H1 (cell line): ENCODE results near the gene RALA. TPM values are rescaled to one million over a fixed set of nuclear protein-coding genes. Genes with fewer than 3 reads are reported as not detected.
A peak's percentile ranks its signal among the peaks of the same experiment; 100 is the strongest.

Experiments used
- CTCF ChIA-PET: fragments of 300-600 bp; sonication (Branson Sonifier 250); formaldehyde crosslinking; loops from one replicate; lab custom pipeline; 2021; ENCODE audit not compliant: partially characterized antibody; lab: Charles Lee
- POLR2A ChIA-PET: fragments of 300-600 bp; sonication (Branson Sonifier 250); formaldehyde crosslinking; loops from one replicate; lab custom pipeline; 2021; ENCODE audit warnings: inconsistent platforms; ENCODE audit not compliant: partially characterized antibody; lab: Charles Lee
- DNase-seq, 2 experiments: peaks; one replicate each; pipeline versions ENCODE4 v3.0.0 to v3.0.0-alpha.2; 2010 to 2022; ENCODE audit warnings: low spot score in 2 of 2, low read depth in 1 of 2, mixed read lengths in 1 of 2
- FAIRE-seq: peaks from 2 replicates; lab custom pipeline; 2011; peaks lifted over from hg19 to GRCh38; lab: Jason Lieb, UNC
- H2AFZ ChIP-seq: 2 replicates; pipeline ENCODE4 v1.8.1; 2012; ENCODE audit warnings: low read length, inconsistent platforms
- H2AK5ac ChIP-seq: 2 replicates; pipeline ENCODE4 v1.6.1; 2013; ENCODE audit warnings: low read depth, low read length
- H2BK120ac ChIP-seq: replicated peaks from 2 replicates; pipeline ENCODE3; 2013; ENCODE audit warnings: low read depth, low read length, inconsistent platforms
- H2BK12ac ChIP-seq: 2 replicates; pipeline ENCODE4 v1.6.1; 2013; ENCODE audit warnings: low read depth, low read length
- H2BK15ac ChIP-seq: 2 replicates; pipeline ENCODE4 v1.6.1; 2013; ENCODE audit warnings: low read length
- H2BK20ac ChIP-seq: 2 replicates; pipeline ENCODE4 v1.6.1; 2013; ENCODE audit warnings: low read length
- H2BK5ac ChIP-seq: 2 replicates; pipeline ENCODE4 v1.6.1; 2013; ENCODE audit warnings: low read depth, low read length
- H3K14ac ChIP-seq: 2 replicates; pipeline ENCODE4 v1.6.1; 2013; ENCODE audit warnings: inconsistent platforms; ENCODE audit not compliant: insufficient read length
- H3K18ac ChIP-seq: 2 replicates; pipeline ENCODE4 v1.6.1; 2013; ENCODE audit warnings: low read length; ENCODE audit errors: extremely low read depth
- H3K23ac ChIP-seq: 2 replicates; pipeline ENCODE4 v1.6.1; 2013; ENCODE audit warnings: inconsistent platforms; ENCODE audit not compliant: insufficient read length
- H3K23me2 ChIP-seq: 2 replicates; pipeline ENCODE4 v1.6.1; 2013; ENCODE audit warnings: low read depth, low read length
- H3K27ac ChIP-seq: 2 replicates; pipeline ENCODE4 v1.6.1; 2011; ENCODE audit warnings: low read depth, low read length, inconsistent platforms
- H3K27me3 ChIP-seq, 4 experiments: replicated peaks in 1 of 4; 1 replicate in 1 of 4; 2 replicates in 3 of 4; pipeline versions ENCODE4 v1.6.1 to v1.8.1; 2011 to 2013; ENCODE audit warnings: low read length in 3 of 4, mild to moderate bottlenecking in 3 of 4, inconsistent platforms in 2 of 4, mixed read lengths in 2 of 4, moderate library complexity in 1 of 4; ENCODE audit not compliant: control insufficient read depth in 3 of 4, insufficient read depth in 3 of 4; ENCODE audit errors: extremely low read depth in 1 of 4
- H3K36me3 ChIP-seq, 4 experiments: 2 replicates each; pipeline versions ENCODE4 v1.6.1 to v1.8.1; 2011 to 2013; ENCODE audit warnings: mild to moderate bottlenecking in 4 of 4, low read length in 3 of 4, moderate library complexity in 2 of 4, control low read depth in 1 of 4, inconsistent platforms in 1 of 4; ENCODE audit not compliant: insufficient read depth in 4 of 4, control insufficient read depth in 2 of 4
- H3K4ac ChIP-seq: replicated peaks from 2 replicates; pipeline ENCODE3; 2013; ENCODE audit warnings: low read length, low read depth, mixed read lengths, inconsistent platforms; ENCODE audit not compliant: insufficient read length
- H3K4me1 ChIP-seq, 4 experiments: replicated peaks in 1 of 4; 1 replicate in 1 of 4; 2 replicates in 3 of 4; pipeline versions ENCODE4 v1.6.1 to v1.8.1; 2011 to 2013; ENCODE audit warnings: low read length in 3 of 4, inconsistent platforms in 2 of 4, mixed read lengths in 1 of 4; ENCODE audit not compliant: insufficient read depth in 4 of 4, control insufficient read depth in 3 of 4
- H3K4me2 ChIP-seq, 2 experiments: 2 replicates each; pipeline versions ENCODE4 v1.6.1 to v1.8.1; 2011 to 2013; ENCODE audit warnings: low read depth in 2 of 2, low read length in 2 of 2, control low read depth in 1 of 2, inconsistent platforms in 1 of 2, mild to moderate bottlenecking in 1 of 2; ENCODE audit not compliant: insufficient read depth in 1 of 2
- H3K4me3 ChIP-seq, 4 experiments: fragments of 200-600, 300-600 bp in 1 of 4; sonication (generic), shearing (Covaris generic), sonication (Bioruptor Twin) in 1 of 4; 2 replicates each; pipeline versions ENCODE4 v1.5.1 to v1.8.1; 2011 to 2016; ENCODE audit warnings: low read length in 4 of 4, low read depth in 3 of 4, control low read depth in 2 of 4, inconsistent platforms in 2 of 4, mild to moderate bottlenecking in 2 of 4, mixed read lengths in 1 of 4, moderate library complexity in 1 of 4; ENCODE audit not compliant: insufficient read depth in 2 of 4; ENCODE audit errors: extremely low read depth in 1 of 4
- H3K56ac ChIP-seq: replicated peaks from 2 replicates; pipeline ENCODE3; 2013; ENCODE audit warnings: low read depth, mild to moderate bottlenecking, mixed read lengths, low read length, inconsistent platforms; ENCODE audit not compliant: insufficient read length
- H3K79me1 ChIP-seq: 2 replicates; pipeline ENCODE4 v1.6.1; 2013; ENCODE audit warnings: low read depth, low read length, control low read depth
- H3K79me2 ChIP-seq, 2 experiments: 2 replicates each; pipeline versions ENCODE4 v1.6.1 to v1.8.1; 2012 to 2013; ENCODE audit warnings: low read length in 2 of 2, mild to moderate bottlenecking in 2 of 2, inconsistent platforms in 1 of 2; ENCODE audit not compliant: insufficient read depth in 2 of 2, control insufficient read depth in 1 of 2
- H3K9ac ChIP-seq, 4 experiments: replicated peaks in 1 of 4; 1 replicate in 1 of 4; 2 replicates in 3 of 4; pipeline versions ENCODE4 v1.6.1 to v1.8.1; 2011 to 2013; ENCODE audit warnings: low read depth in 3 of 4, low read length in 3 of 4, control low read depth in 2 of 4, mild to moderate bottlenecking in 2 of 4, moderate library complexity in 2 of 4, inconsistent platforms in 1 of 4; ENCODE audit errors: extremely low read depth in 1 of 4
- H3K9me3 ChIP-seq, 2 experiments: 2 replicates each; pipeline versions ENCODE4 v1.6.1 to v1.8.1; 2012 to 2013; ENCODE audit warnings: mild to moderate bottlenecking in 2 of 2, moderate library complexity in 2 of 2, control low read depth in 1 of 2, inconsistent platforms in 1 of 2, low read depth in 1 of 2, low read length in 1 of 2, mixed read lengths in 1 of 2; ENCODE audit not compliant: insufficient read depth in 2 of 2
- H4K20me1 ChIP-seq, 2 experiments: replicated peaks in 1 of 2; 2 replicates each; pipeline versions ENCODE3 to v1.8.1; 2011 to 2013; ENCODE audit warnings: inconsistent platforms in 2 of 2, low read length in 2 of 2, mild to moderate bottlenecking in 1 of 2; ENCODE audit not compliant: insufficient read depth in 2 of 2, control insufficient read depth in 1 of 2
- H4K5ac ChIP-seq: 2 replicates; pipeline ENCODE4 v1.6.1; 2013; ENCODE audit warnings: low read length, low read depth, mixed read lengths, inconsistent platforms; ENCODE audit not compliant: insufficient read length
- H4K8ac ChIP-seq: 2 replicates; pipeline ENCODE4 v1.8.0; 2013; ENCODE audit warnings: mild to moderate bottlenecking, moderate library complexity, low read length, inconsistent platforms; ENCODE audit not compliant: insufficient read depth; ENCODE audit errors: extremely low read depth
- H4K91ac ChIP-seq: replicated peaks from 2 replicates; pipeline ENCODE3; 2013; ENCODE audit warnings: low read length, mixed read lengths, inconsistent platforms; ENCODE audit not compliant: insufficient read length
- BRCA1 ChIP-seq: IDR thresholded peaks from 2 replicates; pipeline ENCODE4 v1.6.1; 2012; ENCODE audit warnings: low read depth, low read length, improper control_type of control experiment
- EZH2 ChIP-seq: fragments of 200-600 bp; sonication (generic); IDR thresholded peaks from 2 replicates; pipeline ENCODE4 v1.7.1; 2012; ENCODE audit warnings: low read depth, mild to moderate bottlenecking, moderate library complexity, low read length, inconsistent platforms; ENCODE audit not compliant: severe bottlenecking
- GABPA ChIP-seq: IDR thresholded peaks from 2 replicates; pipeline ENCODE4 v1.6.1; 2011; ENCODE audit warnings: mild to moderate bottlenecking, low read length, moderate library complexity, borderline replicate concordance; ENCODE audit not compliant: insufficient read depth
- JUN ChIP-seq: IDR thresholded peaks from 2 replicates; pipeline ENCODE4 v1.6.1; 2011; ENCODE audit warnings: low read depth, mild to moderate bottlenecking, improper control_type of control experiment, low read length
- MAFK ChIP-seq: IDR thresholded peaks from 2 replicates; pipeline ENCODE4 v1.6.1; 2012; ENCODE audit warnings: low read depth, mild to moderate bottlenecking, improper control_type of control experiment, low read length
- RAD21 ChIP-seq, 2 experiments: IDR thresholded peaks in 1 of 2; conservative IDR thresholded peaks in 1 of 2; 2 replicates each; pipeline ENCODE4 v1.6.1; 2011; ENCODE audit warnings: low read depth in 2 of 2, low read length in 2 of 2, improper control_type of control experiment in 1 of 2, inconsistent platforms in 1 of 2, mild to moderate bottlenecking in 1 of 2, moderate library complexity in 1 of 2
- RFX5 ChIP-seq: IDR thresholded peaks from 2 replicates; pipeline ENCODE4 v1.6.1; 2011; ENCODE audit warnings: low read depth, low read length, improper control_type of control experiment, borderline replicate concordance
- WGBS, 2 experiments: shearing (Covaris generic) in 1 of 2; methylation state at CpG; one replicate each; pipeline versions ENCODE4 v1.1.6 to v1.1.7; 2013 to 2015; ENCODE audit warnings: low lambda C conversion rate in 2 of 2, mixed read lengths in 2 of 2, inconsistent platforms in 1 of 2, low coverage in 1 of 2, missing lambda C conversion rate in 1 of 2; ENCODE audit not compliant: insufficient replicate concordance in 2 of 2, insufficient coverage in 1 of 2, insufficient read length in 1 of 2; ENCODE audit errors: extremely low coverage in 1 of 2, missing lambda C conversion rate in 1 of 2; 5-methylcytosine and 5-hydroxymethylcytosine counted together
- polyA plus RNA-seq, 7 experiments: library from polyadenylated mRNA; depleted of rRNA in 3 of 7; stranded (reverse) in 5 of 7; unstranded in 2 of 7; fragments of >200 nt in 5 of 7; fragments of 200-250 nt in 2 of 7; gene quantifications; 1 replicate in 5 of 7; 2 replicates in 1 of 7; 4 replicates in 1 of 7; pipeline versions ENCODE4 v1.2.1 to v1.2.3, GENCODE V29; 2011 to 2013; ENCODE audit warnings: missing spikeins in 2 of 7, mixed read lengths in 2 of 7
- total RNA-seq: library from RNA; stranded (reverse); fragmentation: NEBNext Ultra II Directional; extraction: Animal tissue kit (Norgen Biotek cat#: 25700); gene quantifications from 2 replicates; pipeline ENCODE4 v1.2.1, GENCODE V29; 2021

RALA gene
- total and polyA plus RNA-seq, 2 of the 8 experiments (the other 6 are each of a cell fraction or from before 2014, with no cell fraction given): 24.1 to 72.8 TPM

- Histone ChIP-seq H3K79me1 (no peaks in the 10 kb centered on the region), H2AK5ac (no peak overlapping the region), H2BK5ac (no peak overlapping the region), H3K36me3 (peaks cover 0 to 10% (median 2%) of the 10 kb centered on the region in 4 experiments; a peak in 1 of 8 replicates), H4K91ac (no peak overlapping the region), H3K23me2 (no peaks in the 10 kb centered on the region; the same call in 1 of the 2 replicates), H3K27me3 (no peaks in the 10 kb centered on the region), H4K8ac (no peak overlapping the region), H2BK12ac (no peak overlapping the region), H4K5ac (no peak overlapping the region), H3K18ac (no peak overlapping the region), H3K9me3 (peaks cover 8 to 12% of the 10 kb centered on the region in 2 experiments; a peak in 3 of 4 replicates), H3K4me1 (peaks cover 0 to 4% (median 2%) of the 10 kb centered on the region in 4 experiments; a peak in 4 of 7 replicates), H4K20me1 (no peaks in the 10 kb centered on the region), H3K4ac (no peak overlapping the region), H3K4me2 (no peak overlapping the region), H3K9ac (no peak overlapping the region), H2BK15ac (no peak overlapping the region), H2BK120ac (no peak overlapping the region), H3K14ac (no peak overlapping the region), H3K23ac (no peak overlapping the region), H3K56ac (no peak overlapping the region), H2AFZ (peak overlapping the region; percentile 45; the same call in 1 of the 2 replicates), H3K4me3 (no peak overlapping the region), H2BK20ac (no peak overlapping the region), H3K27ac (no peak overlapping the region), H3K79me2 (no peaks in the 10 kb centered on the region)
- ChIA-PET CTCF (interaction anchor here (0.5 to 8.5 kb wide), 59 partner anchors 8 to 893 kb away, joined by 3 to 406 read pairs (median 4); partner anchors contain the start of genes RALA and YAE1), POLR2A (interaction anchor here (0.6 to 3.7 kb wide), 9 partner anchors 14 to 729 kb away, joined by 3 to 17 read pairs (median 3); partner anchors contain the start of genes RALA and YAE1)
- DNase-seq (peak; percentile 67 to 74), FAIRE-seq (peak; percentile 99)
- 27% methylated on average over 8 of the region's 8 CpGs; no CpG with 5 or more reads in 1 of the 2 experiments for WGBS, 2 experiments
- no peak for TF ChIP-seq GABPA
- no peak for TF ChIP-seq EZH2
- no peak for TF ChIP-seq JUN
- TF ChIP-seq BRCA1: no peak
- no peak for TF ChIP-seq RFX5
- TF ChIP-seq MAFK: no peak
- peak; percentile 98 to 99 for TF ChIP-seq RAD21 (IDR thresholded peaks at IDR 0.05 in 1 of 2, conservative IDR thresholded peaks at IDR 0.05 in 1 of 2; ENCODE audit: low read depth in 2 of 2, low read length in 2 of 2)
These were observed 43.1 kb upstream of the RALA start for GRCh38 chr7:39580149-39580874.
